Cerebellar nuclear complex (tissue), 1 donor: Measurements from ENCODE around the gene ZNF333.
"Not testable (repeated sequence)": the region's sequence is repeated elsewhere in the genome, so short reads cannot be mapped to it uniquely, and the experiment has no call there.

ENCODE experiments used
- DNase-seq, 2 experiments: peaks; one replicate each; lab custom pipeline; 2025; lab: John Stamatoyannopoulos, UW

ZNF333 gene

DNA sequence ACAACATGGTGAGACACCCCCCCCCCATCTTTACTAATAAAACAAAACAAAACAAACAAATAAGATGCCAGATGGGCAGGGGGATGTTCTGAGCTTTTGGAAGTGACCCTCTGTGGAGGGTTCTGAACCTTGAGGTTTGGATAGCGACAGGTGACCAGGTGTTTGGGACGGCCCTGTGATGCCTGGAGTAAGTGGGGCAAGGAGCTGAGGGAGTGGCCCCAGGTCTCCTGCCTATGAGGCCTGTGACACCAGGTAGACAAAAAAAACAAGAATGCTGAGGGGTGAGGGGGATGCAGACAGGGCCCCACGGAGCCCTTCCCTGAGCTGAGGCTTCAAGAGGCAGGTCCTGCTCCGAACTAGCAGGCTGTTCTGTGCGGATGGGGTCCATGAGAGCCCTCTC, 79.4 kb downstream of the ZNF333 start:
- no peak for DNase-seq

DNA sequence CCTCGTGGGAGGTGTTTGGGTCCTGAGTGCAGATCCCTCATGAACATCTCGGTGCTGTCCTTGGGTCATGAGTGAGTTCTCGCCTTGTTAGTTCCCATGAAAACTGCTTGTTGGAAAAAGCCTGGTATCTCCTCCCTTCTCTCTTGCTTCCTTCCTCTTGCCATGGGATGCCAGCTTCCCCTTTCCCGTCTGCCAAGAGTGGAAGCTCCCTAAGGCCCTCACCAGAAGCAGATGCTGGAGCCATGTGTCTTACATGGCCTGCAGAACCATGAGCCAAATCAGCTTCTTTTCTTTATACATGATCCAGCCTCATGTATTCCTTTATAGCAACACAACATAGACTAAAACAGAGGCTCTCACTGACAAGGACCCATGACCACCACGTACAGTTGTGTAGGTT, 80.3 kb downstream of the ZNF333 start:
- DNase-seq = no peak

DNA sequence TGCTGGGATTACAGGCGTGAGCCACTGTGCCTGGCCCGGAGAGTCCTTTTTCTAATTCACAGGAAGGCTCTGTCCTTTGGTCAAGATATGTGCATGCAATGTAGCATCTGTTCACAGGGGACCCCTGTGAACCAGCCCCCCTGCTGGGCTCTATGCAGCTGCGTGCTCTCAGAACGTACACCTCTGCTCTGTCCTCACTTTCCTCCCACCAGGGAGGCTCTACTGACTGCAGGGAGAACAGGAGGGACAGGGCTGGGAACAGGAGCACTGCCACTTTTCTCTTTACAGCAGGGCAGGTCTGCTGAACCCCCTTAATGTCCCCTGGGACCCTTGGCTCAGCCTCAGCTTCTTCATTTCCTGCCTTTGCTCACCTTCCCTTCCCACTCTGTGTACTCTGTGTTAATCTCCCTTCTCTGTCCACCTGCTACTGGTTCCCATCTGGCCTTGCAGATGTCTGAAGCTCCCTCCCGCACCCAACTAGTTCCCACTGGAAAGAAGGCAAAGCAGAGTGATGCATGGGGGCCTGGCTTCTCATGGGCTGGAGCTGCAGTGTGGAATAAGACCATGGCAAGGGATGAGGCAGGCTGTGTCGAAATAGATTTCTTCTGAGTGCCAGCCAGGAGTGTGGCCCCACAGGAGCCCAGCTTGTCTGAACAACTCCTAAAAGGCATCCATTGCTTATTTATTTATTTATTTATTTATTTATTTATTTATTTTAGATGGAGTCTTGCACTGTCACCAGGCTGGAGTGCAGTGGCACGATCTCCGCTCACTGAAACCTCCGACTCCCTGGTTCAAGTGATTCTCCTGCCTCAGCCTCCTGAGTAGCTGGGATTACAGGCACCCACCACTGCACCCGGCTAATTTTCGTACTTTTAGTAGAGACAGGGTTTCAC, 81.3 kb downstream of the ZNF333 start:
- DNase-seq = no peak

DNA sequence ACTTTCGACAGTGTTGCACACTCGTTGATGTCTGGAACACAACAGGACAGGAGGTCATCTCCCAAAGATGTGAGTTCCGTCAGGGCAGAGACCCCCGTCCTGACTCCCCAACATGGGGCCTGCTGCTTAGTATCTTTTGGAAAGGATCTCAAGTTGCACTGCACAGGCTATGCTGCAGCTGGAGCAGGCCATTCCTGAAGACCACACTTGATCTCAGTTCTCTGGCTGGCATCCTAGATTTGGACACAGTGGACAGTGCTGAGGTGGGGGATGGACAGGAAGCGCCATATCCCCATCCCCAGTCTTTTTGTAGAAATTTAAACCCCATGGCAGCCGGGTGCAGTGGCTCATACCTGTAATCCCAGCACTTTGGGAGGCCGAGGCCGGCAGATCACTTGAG, 82.6 kb downstream of the ZNF333 start:
- DNase-seq = no peak

DNA sequence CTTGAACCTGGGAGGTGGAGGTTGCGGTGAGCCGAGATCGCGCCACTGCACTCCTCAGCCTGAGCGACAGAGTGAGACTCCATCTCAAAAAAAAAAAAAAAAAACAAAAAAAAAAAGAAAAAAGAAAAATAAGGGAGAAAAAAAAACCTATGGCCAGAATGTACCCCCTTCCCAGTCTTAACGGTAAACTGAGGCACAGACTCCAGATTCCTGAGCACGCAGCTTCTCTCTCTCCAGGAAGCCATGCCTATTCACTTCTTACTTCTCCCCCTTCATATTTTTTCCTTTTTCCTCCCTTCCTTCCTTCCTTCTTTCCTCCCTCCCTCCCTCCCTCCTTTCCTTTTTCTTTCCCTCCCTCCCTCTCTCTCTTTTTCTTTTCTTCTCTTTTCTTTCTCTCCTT, 83.1 kb downstream of the ZNF333 start:
- no peak for DNase-seq

DNA sequence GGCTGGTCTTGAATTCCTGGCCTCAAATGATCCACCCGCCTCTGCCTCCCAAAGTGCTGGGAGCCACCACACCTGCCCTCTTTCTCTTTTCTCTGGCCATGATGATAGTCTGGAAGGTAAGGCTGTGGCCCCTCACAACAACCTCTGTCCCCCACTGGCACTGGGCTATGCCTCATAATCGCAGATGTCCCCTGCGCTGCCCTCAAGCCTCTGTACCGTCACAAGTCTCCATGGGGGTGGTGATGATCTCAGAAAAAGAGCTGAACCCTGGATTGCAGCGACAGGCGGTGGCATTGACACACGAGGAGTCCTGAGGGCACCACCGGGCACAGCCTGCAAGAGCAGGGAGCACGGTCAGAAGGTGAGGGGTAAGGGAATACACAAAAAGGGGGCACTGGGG, 83.9 kb downstream of the ZNF333 start:
- not testable (repeated sequence) for DNase-seq

DNA sequence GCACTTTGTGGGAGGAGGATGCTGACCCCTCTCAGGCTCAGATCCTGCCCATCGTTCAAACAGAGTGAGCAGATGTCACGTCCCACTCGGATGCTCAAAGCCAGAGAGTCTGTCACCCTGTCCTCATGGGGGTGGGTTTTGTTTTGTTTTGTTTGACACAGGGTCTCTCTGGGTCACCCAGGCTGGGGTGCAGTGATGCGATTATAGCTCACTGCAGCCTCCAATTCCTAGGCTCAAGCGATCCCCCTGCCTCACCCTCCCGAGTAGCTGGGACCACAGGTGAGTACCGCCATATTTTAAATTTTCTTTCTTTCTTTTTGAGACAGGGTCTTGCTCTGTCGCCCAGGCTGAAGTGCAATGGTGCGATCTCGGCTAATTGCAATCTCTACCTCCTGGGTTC, 84.5 kb downstream of the ZNF333 start:
- no peak for DNase-seq

DNA sequence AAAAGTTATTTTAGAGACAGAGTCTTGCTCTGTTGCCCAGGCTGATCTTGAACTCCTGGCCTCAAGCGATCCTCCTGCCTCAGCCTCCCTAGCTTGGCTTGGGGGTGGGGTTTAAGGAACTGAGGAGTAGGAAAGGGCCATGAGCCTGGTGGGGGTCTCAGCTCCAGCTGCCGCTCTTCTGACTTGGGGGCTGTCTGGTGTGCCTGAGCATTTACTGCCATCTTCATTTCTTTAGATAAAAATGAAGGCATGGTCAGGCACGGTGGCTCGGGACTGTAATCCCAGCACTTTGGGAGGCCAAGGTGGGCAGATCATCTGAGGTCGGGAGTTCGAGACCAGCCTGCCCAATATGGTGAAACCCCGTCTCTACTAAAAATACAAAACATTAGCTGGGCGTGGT, 85.5 kb downstream of the ZNF333 start:
- not testable (repeated sequence) for DNase-seq

DNA sequence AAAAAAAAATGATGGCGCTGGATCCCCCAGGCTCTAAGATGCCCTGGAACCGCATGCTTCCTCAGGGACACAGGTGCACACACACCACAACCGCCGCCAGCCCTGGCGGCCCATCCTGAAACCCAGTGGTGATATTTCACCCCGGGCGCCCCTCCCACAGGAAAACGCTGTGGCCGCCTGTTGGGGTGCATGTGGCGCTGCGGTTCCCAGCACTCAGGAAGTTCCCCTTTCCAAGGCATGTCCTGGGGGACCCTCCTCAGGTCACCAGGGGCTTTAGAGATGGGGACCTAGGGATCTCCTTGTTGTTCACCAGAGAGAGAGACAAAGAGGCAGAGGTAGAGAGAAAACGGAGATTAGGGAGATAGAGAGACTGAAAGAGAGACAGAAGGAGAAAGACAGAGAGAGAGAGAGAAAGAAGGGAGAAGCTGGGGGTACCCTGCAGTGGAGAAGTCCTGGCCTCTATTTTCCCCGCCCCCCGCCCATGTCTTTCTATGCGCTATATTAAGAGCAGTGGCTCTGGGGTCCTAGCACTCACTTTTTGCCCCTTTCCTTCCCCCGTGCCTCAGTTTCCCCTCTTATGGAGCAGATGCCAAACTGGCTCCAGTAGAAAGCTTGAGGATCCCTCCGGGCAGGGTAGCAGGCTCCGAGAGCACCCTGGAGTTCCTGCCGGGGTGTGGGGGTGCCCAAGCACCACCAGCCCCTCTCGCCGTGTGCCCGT, 86.2 kb downstream of the ZNF333 start:
- DNase-seq = no peak

DNA sequence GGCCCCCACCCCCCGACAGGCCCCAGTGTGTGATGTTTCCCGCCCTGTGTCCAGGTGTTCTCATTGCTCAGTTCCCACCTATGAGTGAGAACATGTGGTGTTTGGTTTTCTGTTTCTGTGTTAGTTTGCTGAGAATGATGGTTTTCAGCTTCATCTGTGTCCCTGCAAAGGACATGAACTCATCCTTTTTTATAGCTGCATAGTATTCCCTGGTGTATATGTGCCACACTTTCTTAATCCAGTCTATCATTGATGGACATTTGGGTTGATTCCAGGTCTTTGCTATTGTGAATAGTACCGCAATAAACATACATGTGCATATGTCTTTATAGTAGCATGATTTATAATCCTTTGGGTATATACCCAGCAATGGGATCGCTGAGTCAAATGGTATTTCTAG, 87.8 kb downstream of the ZNF333 start:
- not testable (repeated sequence) for DNase-seq

DNA sequence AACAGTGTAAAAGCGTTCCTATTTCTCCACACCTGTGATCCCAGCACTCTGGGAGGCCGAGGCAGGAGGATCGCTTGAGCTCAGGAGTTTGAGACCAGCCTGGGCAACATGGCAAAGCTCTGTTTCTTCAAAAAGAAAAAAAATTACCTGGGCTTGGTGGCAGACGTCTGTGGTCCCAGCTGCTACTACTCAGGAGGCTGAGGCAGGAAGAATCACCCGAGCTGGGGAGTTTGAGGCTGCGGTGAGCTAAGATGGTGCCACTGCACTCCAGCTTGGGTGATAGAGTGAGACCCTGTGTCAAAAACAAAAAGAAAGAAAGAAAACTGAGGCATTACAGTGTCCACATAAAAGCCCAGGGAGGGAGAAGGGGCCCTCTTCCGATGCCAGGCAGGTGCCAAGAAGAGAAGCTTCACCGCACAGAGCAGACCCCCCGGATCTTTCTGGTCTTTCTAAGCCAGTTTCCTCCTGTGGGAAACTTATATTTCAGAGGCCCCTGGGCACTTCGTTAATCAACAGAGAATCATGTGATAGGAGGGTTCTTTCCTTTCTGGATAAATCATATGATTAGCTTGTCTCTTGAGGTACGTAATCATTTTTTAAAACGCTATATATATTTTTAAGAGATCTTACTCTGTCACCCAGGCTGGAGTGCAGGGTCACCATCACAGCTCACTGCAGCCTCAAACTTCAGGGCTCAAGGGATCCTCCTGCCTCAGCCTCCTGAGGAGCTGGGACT, 88.4 kb downstream of the ZNF333 start, which contains the start of gene ADGRE2:
Gene ADGRE2 (minus strand): TSS at position 451 of the 736 bp plus-strand sequence. CDS start 1,804 bp downstream, outside the sequence.
- not testable (repeated sequence) for DNase-seq

DNA sequence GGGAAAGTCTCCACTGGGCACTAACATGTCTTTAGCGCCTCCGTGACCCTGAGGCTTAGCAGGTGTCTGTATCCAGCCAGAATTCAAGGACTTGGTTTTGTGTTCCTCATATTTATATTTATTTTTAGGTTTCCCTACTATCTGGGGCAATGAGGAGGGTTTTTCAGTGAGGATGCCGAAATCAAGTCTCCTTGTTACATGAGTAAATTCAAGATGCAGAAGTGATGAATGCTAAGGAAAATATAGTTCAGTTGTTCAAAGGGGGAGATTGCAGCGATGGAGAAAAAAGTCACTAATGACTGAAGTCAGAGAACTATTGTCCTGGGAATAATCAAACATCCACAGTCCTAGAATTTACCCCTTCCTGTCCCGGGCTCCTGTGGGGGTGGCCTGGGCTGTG, 89.3 kb downstream of the ZNF333 start:
- no peak for DNase-seq

DNA sequence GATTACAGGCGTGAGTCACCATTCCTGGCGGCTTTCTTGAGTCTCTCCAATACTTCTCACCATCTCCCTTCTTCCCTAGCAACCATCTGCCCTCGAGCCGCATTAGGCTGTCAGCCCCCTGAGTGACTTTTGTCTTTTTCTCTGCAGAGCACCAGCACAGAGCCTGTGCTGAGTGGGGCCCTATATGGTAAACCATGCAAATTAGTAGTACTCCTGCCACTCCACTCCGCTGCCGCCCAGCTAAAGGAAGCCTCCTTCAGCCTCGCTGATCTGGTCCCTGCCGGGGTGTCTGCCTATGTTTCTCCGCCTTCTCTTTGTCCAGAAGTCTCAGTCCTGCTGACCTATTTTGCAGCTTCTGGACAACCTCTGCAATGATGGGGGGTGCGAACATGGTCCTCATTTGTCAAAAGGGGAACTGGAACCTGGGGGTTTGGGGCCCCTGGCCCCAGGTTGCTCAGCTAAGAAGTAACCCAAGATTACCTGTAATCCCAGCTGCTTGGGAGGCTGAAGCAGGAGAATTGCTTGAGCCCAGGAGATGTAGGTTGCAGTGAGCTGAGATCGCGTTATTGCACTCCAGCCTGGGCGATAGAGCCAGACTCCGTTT, 90.9 kb downstream of the ZNF333 start:
- not testable (repeated sequence) for DNase-seq

DNA sequence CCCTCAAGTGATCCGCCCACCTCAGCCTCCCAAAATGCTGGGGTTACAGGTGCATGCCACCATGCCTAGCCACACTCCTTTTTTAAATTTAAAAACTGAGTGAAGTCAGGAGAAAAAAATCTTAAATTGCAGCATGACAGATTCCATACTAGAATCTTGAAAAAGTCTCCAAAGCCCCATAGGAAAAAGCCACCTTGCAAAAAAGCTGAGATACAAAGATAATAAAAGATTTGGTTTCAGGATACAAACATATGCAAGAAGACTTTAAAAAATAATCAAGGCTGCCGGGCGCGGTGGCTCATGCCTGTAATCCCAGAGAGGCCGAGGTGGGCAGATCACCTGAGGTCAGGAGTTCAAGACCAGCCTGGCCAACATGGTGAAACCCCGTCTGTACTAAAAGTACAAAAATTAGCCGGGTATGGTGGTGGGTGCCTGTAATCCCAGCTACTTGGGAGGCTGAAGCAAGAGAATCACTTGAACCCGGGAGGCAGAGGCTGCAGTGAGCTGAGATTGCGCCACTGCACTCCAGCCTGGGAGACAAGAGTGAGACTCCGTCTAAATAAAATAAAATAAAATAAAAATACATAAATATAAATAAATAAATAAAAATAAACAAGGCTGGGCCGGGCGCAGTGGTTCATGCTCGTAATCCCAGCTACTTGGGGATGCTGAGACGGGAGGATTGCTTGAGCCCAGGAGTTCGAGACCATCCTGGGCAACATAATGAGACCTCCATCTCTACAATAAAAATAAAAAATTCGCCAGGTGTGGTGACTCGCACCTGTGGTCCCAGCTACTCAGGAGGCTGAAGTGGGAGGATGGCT, 92.1 kb downstream of the ZNF333 start:
- not testable (repeated sequence) for DNase-seq

DNA sequence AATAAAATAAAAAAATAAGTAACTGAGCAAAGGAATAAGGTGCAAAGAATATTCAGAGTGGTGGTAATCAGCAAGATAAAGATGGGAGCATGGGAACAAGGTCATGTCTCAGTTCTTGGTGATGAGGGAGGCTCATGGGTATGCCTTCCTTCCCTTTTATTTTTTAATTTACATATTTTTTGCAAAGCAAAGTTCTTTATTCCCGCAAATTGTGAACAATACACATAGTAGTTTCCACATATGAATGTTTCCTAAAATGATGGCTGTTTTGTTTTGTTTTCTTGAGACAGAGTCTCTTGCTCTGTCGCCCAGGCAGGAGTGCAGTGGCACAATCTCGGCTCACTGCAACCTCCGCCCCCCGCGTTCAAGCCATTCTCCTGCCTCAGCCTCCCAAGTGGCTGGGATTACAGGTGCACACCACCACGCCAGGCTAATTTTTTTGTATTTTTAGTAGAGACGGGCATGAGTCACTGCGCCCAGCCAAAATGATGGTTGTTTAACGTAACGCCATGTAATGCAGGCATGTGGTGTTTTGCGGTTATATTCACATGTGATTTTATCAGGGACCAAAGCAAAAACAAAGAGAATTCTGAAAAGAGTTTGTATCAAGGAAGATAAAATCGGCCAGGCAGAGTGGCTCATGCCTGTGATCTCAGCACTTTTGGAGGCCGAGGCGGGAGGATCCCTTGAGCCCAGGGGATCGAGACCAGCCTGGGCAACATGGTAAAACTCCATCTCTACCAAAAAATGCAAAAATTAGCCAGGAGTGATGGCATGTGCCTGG, 93.0 kb downstream of the ZNF333 start:
- DNase-seq = no peak
